HepG2 (cell line): Measurements from ENCODE around the gene SYNGR4. TPM values are rescaled to one million over a fixed set of nuclear protein-coding genes. Genes with fewer than 3 reads are reported as not detected.

Source experiments
- ATAC-seq: fragments of 200-7000 bp; cut with Tn5 transposase; 3 replicates; pipeline ENCODE4 v1.9.1; 2020; ENCODE audit warnings: mild to moderate bottlenecking, moderate library complexity
- BruUV-seq: library from RNA; stranded (reverse); fragments of 400-500 nt; replicated peaks from 2 replicates; lab custom pipeline; 2021; lab: Mats Ljungman, UMichigan
- CTCF ChIA-PET: fragments of 300-600 bp; formaldehyde crosslinking; extraction: SDS; loops from one replicate; lab custom pipeline; 2021; ENCODE audit warnings: low total read pairs, inconsistent platforms, low intra/inter-chr PET ratio; lab: Yijun Ruan, JAX
- POLR2A ChIA-PET: fragments of 350-600 bp; sonication (Branson Sonifier 250); formaldehyde crosslinking; loops from one replicate; lab custom pipeline; 2020; ENCODE audit warnings: antibody characterized with exemption, inconsistent platforms; lab: Yijun Ruan, JAX
- DNase-seq: peaks from one replicate; pipeline ENCODE4 v3.0.0-alpha.2; 2015; ENCODE audit warnings: low spot score
- FAIRE-seq: peaks from 3 replicates; lab custom pipeline; 2011; peaks lifted over from hg19 to GRCh38; lab: Jason Lieb, UNC
- H2AFZ ChIP-seq: one replicate; pipeline ENCODE4 v1.6.1; 2011; ENCODE audit warnings: low read length, inconsistent platforms
- H3K27ac ChIP-seq: fragments of 300-600 bp; 3 replicates; pipeline ENCODE4 v1.8.0; 2011; ENCODE audit warnings: mixed run types, mild to moderate bottlenecking, mixed read lengths, low read length, inconsistent platforms; ENCODE audit not compliant: insufficient read depth; ENCODE audit errors: extremely low read length
- H3K27me3 ChIP-seq, 2 experiments: fragments of 200-600 bp in 1 of 2; 2 replicates in 1 of 2; 3 replicates in 1 of 2; pipeline versions ENCODE4 v1.6.0 to v1.8.0; 2011; ENCODE audit warnings: low read length in 2 of 2, mild to moderate bottlenecking in 2 of 2, moderate library complexity in 2 of 2, inconsistent platforms in 1 of 2; ENCODE audit not compliant: insufficient read depth in 2 of 2, control insufficient read depth in 1 of 2
- H3K36me3 ChIP-seq, 2 experiments: fragments of 200-600 bp in 1 of 2; replicated peaks in 1 of 2; 2 replicates in 1 of 2; 3 replicates in 1 of 2; pipeline versions ENCODE4 v1.5.1 to v1.8.0; 2011; ENCODE audit warnings: low read length in 2 of 2, inconsistent platforms in 1 of 2; ENCODE audit not compliant: insufficient read depth in 2 of 2, control insufficient read depth in 1 of 2
- H3K4me1 ChIP-seq: 2 replicates; pipeline ENCODE4 v1.5.1; 2012; ENCODE audit warnings: low read length, inconsistent platforms; ENCODE audit not compliant: insufficient read depth
- H3K4me2 ChIP-seq: 2 replicates; pipeline ENCODE4 v1.6.0; 2011; ENCODE audit warnings: low read depth, low read length, inconsistent platforms
- H3K4me3 ChIP-seq, 3 experiments: fragments of 200-600 bp in 1 of 3; sonication (generic), shearing (Covaris generic) in 1 of 3; replicated peaks in 1 of 3; 2 replicates each; pipeline ENCODE4 v1.5.1; 2011 to 2016; ENCODE audit warnings: low read length in 3 of 3, inconsistent platforms in 2 of 3, low read depth in 2 of 3, mild to moderate bottlenecking in 2 of 3, control low read depth in 1 of 3, mixed read lengths in 1 of 3; ENCODE audit not compliant: insufficient read depth in 1 of 3
- H3K79me2 ChIP-seq: one replicate; pipeline ENCODE4 v1.6.1; 2011; ENCODE audit warnings: low read length, inconsistent platforms; ENCODE audit not compliant: insufficient read depth
- H3K9ac ChIP-seq: 2 replicates; pipeline ENCODE4 v1.6.0; 2011; ENCODE audit warnings: mild to moderate bottlenecking, low read depth, low read length, inconsistent platforms; ENCODE audit not compliant: insufficient read depth
- H3K9me3 ChIP-seq: 2 replicates; pipeline ENCODE4 v1.5.1; 2012; ENCODE audit warnings: mild to moderate bottlenecking, low read length
- H4K20me1 ChIP-seq: 2 replicates; pipeline ENCODE4 v1.6.0; 2011; ENCODE audit warnings: inconsistent platforms, mild to moderate bottlenecking, low read length, moderate library complexity; ENCODE audit not compliant: insufficient read depth
- CENPT ChIP-seq: sonication (generic); formaldehyde crosslinking; IDR thresholded peaks from 2 replicates; pipeline ENCODE4 v1.8.0; 2022; ENCODE audit warnings: low read depth, mild to moderate bottlenecking, moderate library complexity, missing genetic modification reagents
- DMTF1 ChIP-seq: sonication (generic); formaldehyde crosslinking; IDR thresholded peaks from 2 replicates; pipeline ENCODE4 v1.4.0; 2020; ENCODE audit warnings: mild to moderate bottlenecking, missing genetic modification reagents
- E2F5 ChIP-seq: sonication (generic); formaldehyde crosslinking; conservative IDR thresholded peaks from 2 replicates; pipeline ENCODE4 v1.4.0; 2020; ENCODE audit warnings: missing genetic modification reagents
- HCFC1 ChIP-seq: fragments of 150-350 bp; IDR thresholded peaks from 2 replicates; pipeline ENCODE4 v1.6.1; 2014; ENCODE audit warnings: low read depth, low read length
- THAP11 ChIP-seq: IDR thresholded peaks from 2 replicates; pipeline ENCODE4 v1.6.1; 2016; ENCODE audit warnings: missing biosample characterization, missing genetic modification reagents
- ZBTB33 ChIP-seq: sonication (generic); formaldehyde crosslinking; IDR thresholded peaks from 2 replicates; pipeline ENCODE4 v1.4.0; 2020; ENCODE audit warnings: missing genetic modification reagents
- ZNF143 ChIP-seq: sonication (generic); formaldehyde crosslinking; IDR thresholded peaks from 2 replicates; pipeline ENCODE4 v1.4.0; 2020; ENCODE audit warnings: missing genetic modification reagents
- WGBS: methylation state at CpG from one replicate; pipeline ENCODE4 v1.1.6; 2017; ENCODE audit warnings: low lambda C conversion rate; 5-methylcytosine and 5-hydroxymethylcytosine counted together
- in situ Hi-C: cut with HindIII; loops from 2 replicates; pipeline ENCODE4 v1.10.0; 2017; ENCODE audit warnings: low pct_unique_long_range_greater_than_20kb; ENCODE audit not compliant: extremely low pct_ligation_motif_present
- intact Hi-C: fragments of 100-400 bp; cut with micrococcal nuclease; formaldehyde crosslinking; loops from one replicate; pipeline ENCODE4 v1.10.0; 2022; ENCODE audit not compliant: unreplicated experiment
- polyA plus RNA-seq, 8 experiments: library from polyadenylated mRNA; depleted of rRNA in 3 of 8; stranded (reverse) in 7 of 8; unstranded in 1 of 8; fragments of >200 nt; fragmentation: Illumina TruSeq in 4 of 8; extraction: Trizol in 4 of 8; gene quantifications; 2 replicates each; pipeline versions ENCODE4 v1.2.1 to v1.2.3, GENCODE V29; 2011 to 2016; ENCODE audit warnings: low read depth in 4 of 8, missing spikeins in 1 of 8, mixed read lengths in 1 of 8; ENCODE audit not compliant: insufficient read depth in 1 of 8
- total RNA-seq, 5 experiments: library from RNA; depleted of rRNA; stranded (reverse); fragments of >200 nt; fragmentation: Illumina TruSeq; extraction: Trizol; gene quantifications; 2 replicates each; pipeline ENCODE4 v1.2.3, GENCODE V29; 2016; ENCODE audit warnings: low read depth in 1 of 5

SYNGR4 gene
- total and polyA plus RNA-seq, 2 of the 13 experiments (the other 11 are each of a cell fraction or from before 2014, with no cell fraction given) = not detected

- H3K27ac ChIP-seq = no peak overlapping the region
- H3K27me3 ChIP-seq = no peaks in the 10 kb centered on the region
- ATAC-seq = no peak
- H3K79me2 ChIP-seq = no peaks in the 10 kb centered on the region
- H3K4me1 ChIP-seq = peaks cover 30% of the 10 kb centered on the region
- no TSS peak for BruUV-seq
- H2AFZ ChIP-seq = no peak overlapping the region
- ChIA-PET POLR2A (no interaction called here), CTCF (no interaction called here)
- H3K4me3 ChIP-seq = no peak overlapping the region
- in situ Hi-C loops (no loop called here), intact Hi-C loops (no loop called here)
- TF ChIP-seq HCFC1 = peak; percentile 21; the same call in 1 of the 2 replicates
- TF ChIP-seq CENPT (CRISPR knock-in tag) = no peak
- peak; percentile 92 for TF ChIP-seq THAP11 (CRISPR knock-in tag)
- TF ChIP-seq DMTF1 = no peak
- no peak for TF ChIP-seq E2F5 (CRISPR knock-in tag)
- TF ChIP-seq ZBTB33 (CRISPR knock-in tag) = 0 out of 2 replicates have a peak, but pooled peaks have one; percentile 13
- TF ChIP-seq ZNF143 (CRISPR knock-in tag) = peak; percentile 85
- no peak overlapping the region for H3K9ac ChIP-seq
- FAIRE-seq = no peak
- H3K36me3 ChIP-seq = peaks cover 1 to 17% of the 10 kb centered on the region in 2 experiments; a peak in 3 of 5 replicates
- no peaks in the 10 kb centered on the region for H4K20me1 ChIP-seq
- no peak for DNase-seq
- H3K4me2 ChIP-seq = no peak overlapping the region
- no peaks in the 10 kb centered on the region for H3K9me3 ChIP-seq
- WGBS = 100% methylated on average over 5 of the region's 6 CpGs
Observed at GRCh38 chr19:48344892-48345291, 19.3 kb upstream of the SYNGR4 start.
